ENCODE data around the gene WDR48.

WDR48 gene
- total RNA-seq, result 80.3 to 131 (median 103) reads per million in 9 experiments

DNA sequence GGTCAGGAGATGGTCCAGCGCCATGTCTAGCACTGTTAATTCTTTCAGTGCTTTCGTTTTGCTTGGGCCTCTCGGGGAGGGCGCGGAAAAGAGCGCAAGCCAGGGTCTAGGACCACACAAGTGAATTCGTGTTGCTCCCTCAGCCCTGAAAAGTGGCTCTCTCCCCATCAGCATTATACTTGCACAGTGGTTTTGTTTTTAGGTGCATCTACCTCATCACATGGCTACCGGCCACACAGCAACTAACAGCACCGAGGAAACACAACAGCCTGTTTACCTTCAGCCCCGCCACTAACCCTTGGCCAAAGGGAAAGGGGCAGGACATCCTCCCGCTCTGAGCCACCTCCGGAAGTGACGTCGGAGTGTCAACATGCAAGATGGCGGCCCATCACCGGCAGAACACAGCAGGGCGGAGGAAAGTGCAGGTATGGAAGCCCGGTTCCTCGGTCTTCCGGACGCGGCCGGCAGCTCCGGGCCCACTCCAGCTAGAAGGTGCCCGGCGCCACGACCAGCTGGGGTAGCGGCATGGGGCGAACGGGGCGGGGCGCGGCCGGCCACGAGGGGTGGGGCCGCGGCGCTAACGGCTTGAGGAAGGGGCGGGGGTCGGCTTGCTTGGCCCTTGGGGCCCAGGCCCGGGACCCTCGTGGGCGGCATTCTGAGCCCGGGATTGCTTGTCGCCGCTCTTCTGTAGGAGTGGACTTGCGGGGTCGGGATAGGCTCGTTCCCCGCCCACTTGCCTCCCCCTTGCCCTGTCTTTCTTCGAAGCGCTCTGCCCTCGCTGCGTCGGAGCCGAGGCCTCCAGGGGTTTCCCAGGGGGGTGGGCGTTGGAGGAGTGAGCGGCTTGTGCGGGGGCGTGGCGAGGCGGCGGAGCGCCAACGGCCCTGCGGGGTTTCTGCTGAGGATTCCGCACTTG, at the start of gene WDR48, which contains the start of gene SCN11A:
WDR48 (plus strand) TSS at position 368 of the 913 bp plus-strand sequence; CDS start at position 378, 10 bp downstream.
SCN11A (minus strand) TSS at position 296 of the 913 bp plus-strand sequence. CDS start 101,582 bp downstream, outside the sequence.
- H3K27ac Mint-ChIP-seq, result peak within 1 kb of the TSS; percentile 100
- peaks cover 34 to 44% of the 10 kb centered on the region in 2 donors for H3K4me1 Mint-ChIP-seq (ENCODE audit: low read depth in 2 of 2)
- peaks cover 19% of the 10 kb centered on the region for H3K36me3 Mint-ChIP-seq (ENCODE audit: insufficient read depth)
- ATAC-seq (replicated peaks), result peak; percentile 88
- H3K4me3 Mint-ChIP-seq, result peak within 1 kb of the TSS; percentile 89 to 97
- peak; percentile 90 to 95 (median 93) for DNase-seq
- H3K27me3 Mint-ChIP-seq, result no peaks in the 10 kb centered on the region
- H3K9me3 Mint-ChIP-seq, result no peaks in the 10 kb centered on the region

DNA sequence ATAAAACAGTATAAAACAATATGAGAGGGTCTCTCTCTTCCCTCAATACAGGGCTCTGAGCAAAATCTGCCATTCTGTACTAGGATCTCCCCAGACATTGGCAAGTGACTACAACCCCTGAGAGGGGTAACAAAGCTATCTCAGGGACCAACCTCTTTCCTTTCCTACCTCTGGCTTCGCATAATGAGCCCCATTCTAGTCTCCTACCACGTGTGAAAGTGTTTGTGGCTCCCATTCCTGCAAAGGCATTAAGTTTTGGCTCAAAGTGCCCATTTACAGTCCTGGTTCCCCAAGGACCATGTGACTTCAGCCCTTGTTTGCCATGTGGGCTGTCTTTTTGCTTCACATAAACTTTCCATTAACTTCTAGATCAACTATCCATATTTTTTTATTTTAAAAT, 46.5 kb upstream of the WDR48 start:
- Mint-ChIP-seq H3K9me3 (no peaks in the 10 kb centered on the region), H3K27ac (no peak overlapping the region)

DNA sequence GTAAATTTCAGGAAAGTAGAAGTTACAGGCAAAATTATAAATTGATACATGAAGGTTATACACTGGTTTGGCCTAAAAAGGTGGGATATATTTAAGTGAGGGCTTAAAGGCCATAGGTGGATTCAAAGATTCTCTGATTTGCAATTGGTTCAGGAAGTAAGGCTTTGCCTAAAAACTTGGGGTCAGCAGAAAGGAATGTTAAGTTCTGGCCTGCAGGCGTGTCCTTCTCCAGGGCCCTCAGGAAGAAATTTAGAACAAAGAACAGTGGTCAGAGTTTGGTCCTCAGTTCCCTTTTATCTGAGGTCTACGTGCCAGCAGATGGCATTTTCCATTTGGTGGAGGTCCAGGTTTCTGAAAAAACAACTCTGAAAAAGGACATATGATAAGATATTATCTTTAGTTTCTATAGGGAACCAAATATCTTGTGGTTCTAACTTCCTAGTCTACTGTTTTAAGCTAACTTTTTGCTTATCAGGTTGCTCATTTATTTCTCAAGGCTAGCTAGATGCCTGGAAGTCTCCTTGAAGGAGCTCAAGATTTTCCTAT, 40.6 kb upstream of the WDR48 start:
- DNase-seq, result no peak
- H3K4me1 Mint-ChIP-seq (ENCODE audit: low read depth in 2 of 2), result no peaks in the 10 kb centered on the region
- H3K4me3 Mint-ChIP-seq, result no peak overlapping the region
- H3K27ac Mint-ChIP-seq, result no peak overlapping the region
- H3K27me3 Mint-ChIP-seq, result peaks cover 50 to 55% of the 10 kb centered on the region in 2 donors
- no peaks in the 10 kb centered on the region for H3K9me3 Mint-ChIP-seq
- no peaks in the 10 kb centered on the region for H3K36me3 Mint-ChIP-seq (ENCODE audit: insufficient read depth)
- no peak for ATAC-seq (replicated peaks)

More for the DNA sequence above, 46.5 kb upstream of the WDR48 start:
- DNase-seq (no peak), ATAC-seq (replicated peaks) (no peak)
- H3K4me3 Mint-ChIP-seq, result no peak overlapping the region
- H3K4me1 Mint-ChIP-seq (ENCODE audit: low read depth in 2 of 2), result no peaks in the 10 kb centered on the region
- peaks cover 31 to 56% of the 10 kb centered on the region in 2 donors for H3K27me3 Mint-ChIP-seq
- H3K36me3 Mint-ChIP-seq (ENCODE audit: insufficient read depth), result no peaks in the 10 kb centered on the region

DNA sequence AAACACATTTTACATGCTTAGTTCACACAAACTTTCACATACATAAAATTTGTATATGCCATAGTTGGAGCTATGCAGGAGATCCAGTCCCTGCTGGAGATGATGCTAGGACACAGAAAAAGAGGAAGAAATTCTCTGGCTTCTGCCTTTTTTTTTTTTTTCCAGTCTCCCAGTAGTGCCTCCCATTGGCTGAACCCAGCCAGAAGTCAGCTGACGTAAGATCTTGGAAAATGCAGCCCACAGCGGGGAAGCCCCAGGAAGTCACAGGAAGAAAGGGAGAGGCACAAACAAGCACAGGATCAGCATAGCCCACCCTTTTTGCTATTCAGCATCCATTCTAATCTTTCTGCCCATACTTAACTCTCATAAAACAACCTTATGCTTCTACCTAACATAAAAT, 38.5 kb upstream of the WDR48 start:
- H3K9me3 Mint-ChIP-seq, result no peaks in the 10 kb centered on the region
- no peaks in the 10 kb centered on the region for H3K4me1 Mint-ChIP-seq (ENCODE audit: low read depth in 2 of 2)
- no peak overlapping the region for H3K27ac Mint-ChIP-seq
- H3K27me3 Mint-ChIP-seq, result peaks cover 40 to 41% of the 10 kb centered on the region in 2 donors
- no peak overlapping the region for H3K4me3 Mint-ChIP-seq
- DNase-seq (no peak), ATAC-seq (replicated peaks) (no peak)
- H3K36me3 Mint-ChIP-seq (ENCODE audit: insufficient read depth), result peaks cover 3% of the 10 kb centered on the region

DNA sequence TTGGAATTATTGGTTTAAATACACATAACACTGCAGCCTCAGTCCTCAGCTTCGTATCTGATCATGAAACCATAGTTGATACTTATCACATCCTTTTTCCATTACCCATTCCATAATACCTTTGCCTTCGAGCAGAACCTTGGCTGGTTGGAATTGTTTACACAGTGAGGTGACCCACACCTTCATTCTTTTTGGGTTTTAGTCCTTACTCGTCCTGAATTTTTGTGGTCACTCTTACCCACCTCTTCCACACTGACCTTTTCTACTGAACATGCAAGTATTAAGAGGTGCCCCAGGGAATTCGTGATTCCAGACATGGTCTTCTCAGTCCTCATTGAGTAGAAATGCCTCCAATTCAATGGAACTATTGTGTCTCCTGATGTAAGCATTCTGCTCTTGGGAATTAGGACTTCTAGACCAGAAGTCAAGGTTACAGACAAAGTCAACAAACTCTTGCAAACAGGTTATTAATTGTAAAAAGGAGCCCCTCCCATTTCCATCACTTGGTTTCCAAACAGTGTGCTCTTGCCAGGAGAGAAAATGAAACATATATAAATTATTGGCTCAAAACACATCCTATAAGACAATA, 37.8 kb upstream of the WDR48 start:
- Mint-ChIP-seq H3K4me1 (ENCODE audit: low read depth in 2 of 2) (no peaks in the 10 kb centered on the region), H3K27ac (no peak overlapping the region), H3K4me3 (no peak overlapping the region), H3K27me3 (peaks cover 42 to 45% of the 10 kb centered on the region in 2 donors), H3K9me3 (no peaks in the 10 kb centered on the region), H3K36me3 (ENCODE audit: insufficient read depth) (peaks cover 3% of the 10 kb centered on the region)
- ATAC-seq (replicated peaks), result no peak
- DNase-seq, result no peak

DNA sequence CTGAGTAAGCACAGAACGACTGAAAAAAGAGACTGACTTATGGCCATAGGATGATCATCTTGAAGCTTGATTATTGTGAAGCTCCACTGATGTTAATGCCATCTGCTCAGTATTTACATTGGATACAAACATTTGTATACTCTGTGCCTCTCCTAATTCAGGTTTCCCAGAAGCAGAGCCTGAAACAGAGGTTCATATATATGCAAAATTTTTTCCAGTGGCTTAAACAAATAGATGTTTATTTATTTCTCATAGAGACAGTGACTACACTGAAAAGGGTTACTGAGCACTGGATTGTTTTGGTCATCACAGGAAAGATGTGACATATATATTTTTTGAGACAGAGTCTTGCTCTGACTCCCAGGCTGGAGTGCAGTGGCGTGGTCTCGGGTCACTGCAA, 36.4 kb upstream of the WDR48 start:
- no peak overlapping the region for H3K4me3 Mint-ChIP-seq
- H3K36me3 Mint-ChIP-seq (ENCODE audit: insufficient read depth), result peaks cover 3% of the 10 kb centered on the region
- no peak overlapping the region for H3K27ac Mint-ChIP-seq
- ATAC-seq (replicated peaks) (no peak), DNase-seq (no peak)
- H3K27me3 Mint-ChIP-seq, result peaks cover 52 to 58% of the 10 kb centered on the region in 2 donors
- no peaks in the 10 kb centered on the region for H3K9me3 Mint-ChIP-seq
- no peaks in the 10 kb centered on the region for H3K4me1 Mint-ChIP-seq (ENCODE audit: low read depth in 2 of 2)

DNA sequence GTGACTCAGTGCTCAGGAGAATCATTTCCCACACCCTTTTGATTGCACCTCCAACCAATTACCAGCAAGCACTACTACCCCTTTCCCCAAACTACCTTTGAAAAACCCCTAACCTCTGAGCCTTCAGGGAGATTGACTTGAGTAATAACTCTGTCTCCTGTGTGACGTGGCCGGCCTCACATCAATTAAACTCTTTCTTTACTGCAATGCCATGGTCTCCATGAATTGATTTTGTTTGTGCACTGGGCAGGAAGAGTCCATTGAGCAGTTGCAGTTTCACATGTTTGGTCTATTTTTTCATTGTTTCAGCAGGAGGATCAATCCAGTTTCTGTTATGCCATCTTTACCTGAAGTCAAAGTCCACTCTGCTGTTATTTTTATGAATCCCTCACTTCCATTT, 32.5 kb upstream of the WDR48 start:
- H3K4me3 Mint-ChIP-seq, result no peak overlapping the region
- ATAC-seq (replicated peaks), result no peak
- H3K4me1 Mint-ChIP-seq (ENCODE audit: low read depth in 2 of 2), result no peaks in the 10 kb centered on the region
- H3K9me3 Mint-ChIP-seq, result no peaks in the 10 kb centered on the region
- no peak overlapping the region for H3K27ac Mint-ChIP-seq
- peaks cover 3% of the 10 kb centered on the region for H3K36me3 Mint-ChIP-seq (ENCODE audit: insufficient read depth)
- no peak for DNase-seq
- peaks cover 36 to 41% of the 10 kb centered on the region in 2 donors for H3K27me3 Mint-ChIP-seq

DNA sequence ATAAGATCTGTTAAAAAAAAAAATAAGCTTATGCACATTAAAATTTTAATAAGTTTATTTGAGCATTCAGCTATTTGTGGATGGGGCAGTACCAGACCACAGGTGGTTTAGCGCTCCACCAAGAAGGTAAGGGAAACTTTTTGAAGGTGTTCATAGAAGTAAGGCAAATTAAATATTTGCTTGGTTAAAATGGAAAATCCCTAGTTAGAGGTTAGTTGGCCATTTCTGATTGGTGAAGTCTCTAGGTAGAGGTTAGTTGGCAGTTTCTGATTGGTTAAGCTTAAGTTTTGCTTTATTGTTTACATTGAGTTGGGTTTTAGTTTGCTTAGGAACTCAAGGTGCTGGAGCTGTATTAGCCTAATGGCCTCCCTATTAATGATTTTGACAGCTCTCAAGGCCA, 30.8 kb upstream of the WDR48 start:
- no peaks in the 10 kb centered on the region for H3K9me3 Mint-ChIP-seq
- ATAC-seq (replicated peaks) (no peak), DNase-seq (no peak)
- no peak overlapping the region for H3K4me3 Mint-ChIP-seq
- no peak overlapping the region for H3K27ac Mint-ChIP-seq
- peaks cover 39 to 42% of the 10 kb centered on the region in 2 donors for H3K27me3 Mint-ChIP-seq
- H3K4me1 Mint-ChIP-seq (ENCODE audit: low read depth in 2 of 2), result no peaks in the 10 kb centered on the region
- H3K36me3 Mint-ChIP-seq (ENCODE audit: insufficient read depth), result peaks cover 3% of the 10 kb centered on the region

DNA sequence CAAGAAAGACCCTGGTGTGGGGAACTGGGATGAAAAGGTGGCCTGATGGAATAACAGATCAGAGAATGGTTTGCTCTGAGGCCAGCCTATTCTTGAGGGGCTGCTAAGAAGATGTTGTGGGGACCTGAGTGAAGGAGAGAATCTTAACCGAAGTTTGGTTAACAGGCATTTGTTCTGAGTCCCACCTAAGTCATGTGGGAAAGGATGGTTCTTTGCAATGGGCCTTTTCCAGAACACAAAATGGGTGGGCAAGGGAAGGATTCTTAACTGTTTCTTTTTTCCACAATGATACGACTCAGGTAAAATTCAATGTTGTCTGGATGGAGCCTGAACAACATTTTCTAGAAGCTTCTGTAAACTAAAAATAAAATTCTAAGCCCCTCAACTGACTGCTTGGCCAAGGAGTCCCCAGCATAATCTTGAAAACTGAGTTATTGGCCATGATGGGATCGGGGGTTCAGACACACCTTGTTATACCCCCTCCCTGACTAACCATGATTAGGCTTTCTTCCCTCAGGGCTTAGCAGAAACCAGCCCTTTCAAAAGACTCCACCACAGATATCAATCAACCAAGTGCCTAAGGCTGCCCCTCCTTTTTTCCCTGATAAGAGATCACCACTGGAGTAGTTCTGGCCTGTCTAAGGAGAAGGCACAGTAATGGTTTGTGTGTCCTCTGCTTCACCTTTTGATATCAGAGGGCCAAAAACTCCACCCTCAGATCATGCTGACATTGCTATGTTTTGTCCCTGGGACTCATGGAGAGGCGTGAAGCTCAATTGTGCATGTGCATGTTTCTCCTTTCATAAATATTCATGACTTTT, 30.1 kb upstream of the WDR48 start:
- ATAC-seq (replicated peaks) (no peak), DNase-seq (no peak)
- H3K36me3 Mint-ChIP-seq (ENCODE audit: insufficient read depth), result peaks cover 3% of the 10 kb centered on the region
- no peaks in the 10 kb centered on the region for H3K9me3 Mint-ChIP-seq
- no peak overlapping the region for H3K27ac Mint-ChIP-seq
- peaks cover 37 to 48% of the 10 kb centered on the region in 2 donors for H3K27me3 Mint-ChIP-seq
- H3K4me3 Mint-ChIP-seq, result no peak overlapping the region
- no peaks in the 10 kb centered on the region for H3K4me1 Mint-ChIP-seq (ENCODE audit: low read depth in 2 of 2)

DNA sequence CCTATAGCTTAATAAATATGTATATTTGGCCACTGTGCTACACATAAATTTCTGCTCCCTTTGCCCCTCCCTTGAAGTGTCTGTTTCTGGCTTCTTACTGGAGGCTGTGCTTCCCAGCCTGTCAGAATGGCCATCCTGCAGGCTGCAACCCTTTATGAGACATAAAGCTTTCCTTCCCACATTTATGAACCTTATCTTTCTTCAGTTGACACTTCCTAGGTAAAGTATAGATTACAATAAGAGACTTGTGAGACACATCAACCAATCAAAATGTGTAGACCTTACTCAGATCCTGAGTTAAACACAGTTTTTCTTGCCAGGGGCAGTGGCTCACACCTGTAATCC, 29.6 kb upstream of the WDR48 start:
- DNase-seq (no peak), ATAC-seq (replicated peaks) (no peak)
- Mint-ChIP-seq H3K27ac (no peak overlapping the region), H3K36me3 (ENCODE audit: insufficient read depth) (peaks cover 3% of the 10 kb centered on the region), H3K9me3 (no peaks in the 10 kb centered on the region), H3K27me3 (peaks cover 37 to 48% of the 10 kb centered on the region in 2 donors), H3K4me1 (ENCODE audit: low read depth in 2 of 2) (no peaks in the 10 kb centered on the region), H3K4me3 (no peak overlapping the region)

DNA sequence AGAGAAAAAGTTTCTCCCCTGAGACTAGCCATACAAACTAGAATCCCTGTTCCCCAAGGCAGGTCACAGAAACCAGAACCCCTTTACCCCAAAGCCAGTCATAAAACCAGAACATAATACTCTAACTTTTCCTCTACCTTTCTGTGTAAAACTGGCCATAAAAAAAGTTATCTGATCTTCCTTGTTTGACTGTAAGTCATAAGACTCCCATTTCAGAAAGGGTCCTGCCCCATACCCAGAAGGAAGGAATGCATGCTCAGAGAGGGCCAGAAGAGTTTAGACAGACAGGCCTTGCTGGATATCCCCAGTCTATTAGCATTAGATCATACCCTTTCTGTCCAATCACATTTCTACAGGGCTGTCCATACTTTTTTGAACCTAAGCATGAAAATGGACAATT, 27.3 kb upstream of the WDR48 start:
- Mint-ChIP-seq H3K27ac (no peak overlapping the region), H3K9me3 (no peaks in the 10 kb centered on the region), H3K27me3 (peaks cover 34 to 48% of the 10 kb centered on the region in 2 donors), H3K4me1 (ENCODE audit: low read depth in 2 of 2) (no peaks in the 10 kb centered on the region), H3K36me3 (ENCODE audit: insufficient read depth) (no peaks in the 10 kb centered on the region), H3K4me3 (no peak overlapping the region)
- DNase-seq (no peak), ATAC-seq (replicated peaks) (no peak)

DNA sequence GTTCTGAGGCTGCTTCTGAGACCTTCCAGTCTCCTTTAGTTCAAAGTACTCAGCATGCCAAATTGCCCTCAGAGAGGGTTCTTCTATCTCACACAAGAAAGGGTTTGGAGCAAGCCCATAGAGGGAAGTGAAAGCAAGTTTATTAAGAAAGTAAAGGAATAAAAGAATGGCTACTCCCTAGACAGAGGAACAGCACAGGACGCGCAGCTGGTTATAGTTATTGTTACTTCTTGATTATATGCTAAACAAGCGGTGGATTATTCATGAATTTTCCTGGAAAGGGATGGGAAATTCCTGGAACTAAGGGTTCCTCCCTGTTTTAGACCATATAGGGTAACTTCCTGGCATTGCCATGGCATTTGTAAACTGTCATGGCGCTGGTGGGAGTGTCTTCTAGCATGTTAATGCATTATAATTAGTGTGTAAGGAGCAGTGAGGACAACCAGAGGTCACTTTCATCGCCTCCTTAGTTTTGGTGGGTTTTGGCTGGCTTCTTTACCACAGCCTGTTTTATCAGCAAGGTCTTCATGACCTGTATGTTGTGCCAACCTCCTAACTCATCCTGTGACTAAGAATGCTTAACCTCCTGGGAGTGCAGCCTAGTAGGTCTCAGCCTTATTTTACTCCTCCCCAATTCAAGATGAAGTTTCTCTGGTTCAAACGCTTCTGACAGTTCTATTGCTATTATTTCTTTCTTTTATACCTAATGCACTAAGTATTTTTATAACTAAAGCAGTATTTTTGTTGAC, 26.4 kb upstream of the WDR48 start:
- no peaks in the 10 kb centered on the region for H3K9me3 Mint-ChIP-seq
- DNase-seq (no peak), ATAC-seq (replicated peaks) (no peak)
- H3K36me3 Mint-ChIP-seq (ENCODE audit: insufficient read depth), result no peaks in the 10 kb centered on the region
- no peaks in the 10 kb centered on the region for H3K4me1 Mint-ChIP-seq (ENCODE audit: low read depth in 2 of 2)
- H3K4me3 Mint-ChIP-seq, result no peak overlapping the region
- peaks cover 26 to 51% of the 10 kb centered on the region in 2 donors for H3K27me3 Mint-ChIP-seq
- H3K27ac Mint-ChIP-seq, result no peak overlapping the region
